Activated CD8-positive, alpha-beta memory T cell treated with anti-CD3 and anti-CD28 coated beads, Interleukin-2, amount 50 U/mL, for 24 hours (primary cell): Measurements from ENCODE around the gene LGALS7.
"Not testable (repeated sequence)": the region's sequence is repeated elsewhere in the genome, so short reads cannot be mapped to it uniquely, and the experiment has no call there.

Experiments
- DNase-seq: peaks from one replicate; pipeline ENCODE4 v3.0.0-alpha.2; 2020; ENCODE audit errors: extremely low read depth

The LGALS7 gene

DNA sequence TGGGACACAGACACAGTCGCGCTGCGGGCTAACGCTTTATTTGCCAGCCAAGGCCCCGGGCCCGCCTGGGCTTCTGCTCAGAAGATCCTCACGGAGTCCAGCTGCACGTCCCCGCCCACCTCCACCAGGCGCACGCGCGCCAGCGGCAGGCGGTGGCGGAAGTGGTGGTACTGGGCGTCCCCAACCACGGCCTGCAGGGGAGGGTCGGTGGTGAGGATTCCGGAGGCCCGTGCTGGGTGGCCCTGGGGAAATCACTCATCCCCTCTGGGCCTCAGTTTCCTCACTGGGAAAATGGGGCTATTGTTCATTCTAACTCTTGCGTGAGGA, 2.4 kb downstream of the LGALS7 start:
- DNase-seq, result not testable (repeated sequence)

DNA sequence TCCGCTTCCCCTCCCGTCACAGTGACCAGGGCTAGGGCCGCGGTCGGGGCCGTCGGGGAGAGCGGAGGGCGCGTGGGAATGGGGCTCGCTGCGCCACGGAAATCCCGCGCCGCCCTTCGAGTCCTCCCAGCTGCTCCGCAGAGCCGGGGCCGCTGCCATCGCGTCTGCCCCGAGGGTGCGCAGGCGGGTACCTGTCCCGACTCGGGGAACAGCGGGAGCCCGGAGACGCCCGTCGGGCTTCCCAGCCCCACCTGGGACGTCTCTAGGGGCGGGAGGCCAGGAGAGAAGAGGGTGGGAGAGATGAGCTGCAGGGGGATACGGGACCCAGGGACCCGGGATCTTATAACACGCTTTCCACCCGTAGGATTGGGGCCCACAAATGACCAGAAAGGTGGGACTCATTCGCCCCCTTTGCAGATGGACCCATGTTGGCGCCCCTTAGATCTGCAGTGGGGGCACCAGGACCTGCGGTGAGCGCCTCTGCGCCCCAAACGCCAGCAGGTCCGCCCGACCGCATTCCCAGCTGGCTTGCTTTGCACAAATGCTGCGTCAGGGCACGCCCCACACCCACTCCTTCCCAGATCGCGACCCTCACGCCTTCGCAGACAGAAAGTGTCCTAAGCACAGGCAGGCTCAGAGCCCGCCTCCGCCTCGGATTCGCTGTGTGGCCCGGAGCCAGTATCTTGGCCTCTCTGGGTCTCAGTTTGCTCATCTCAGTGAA, 2.9 kb downstream of the LGALS7 start:
- DNase-seq, result not testable (repeated sequence)

DNA sequence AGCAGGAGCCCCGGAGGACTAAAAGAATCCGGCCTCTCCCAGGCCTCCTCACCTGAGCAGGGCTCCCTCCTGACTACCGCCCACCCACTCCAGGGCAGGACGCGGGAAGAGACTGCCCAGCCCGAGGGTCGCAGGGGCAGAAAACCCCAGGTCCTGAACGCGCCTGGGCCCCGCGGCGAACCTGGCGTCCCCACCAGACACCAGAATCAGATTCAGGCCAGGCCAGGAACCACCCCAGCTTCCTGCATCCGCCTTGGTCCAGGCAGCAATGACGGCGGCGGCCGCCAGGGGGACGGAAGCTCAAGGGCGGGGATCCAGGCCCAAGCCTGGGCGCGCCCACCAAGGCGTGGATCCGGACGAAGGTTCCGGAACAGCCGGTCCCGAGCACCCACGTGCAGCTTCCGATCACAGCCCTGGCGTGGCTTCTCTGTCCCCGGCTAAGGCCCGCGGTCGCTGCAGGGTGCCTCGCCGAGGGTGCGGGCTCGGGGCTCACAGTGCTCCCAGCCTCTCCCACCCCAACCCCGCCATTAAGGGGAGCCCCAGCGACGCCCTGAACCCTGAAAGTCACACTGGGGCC, 3.6 kb downstream of the LGALS7 start:
- DNase-seq, result peak; percentile 59

DNA sequence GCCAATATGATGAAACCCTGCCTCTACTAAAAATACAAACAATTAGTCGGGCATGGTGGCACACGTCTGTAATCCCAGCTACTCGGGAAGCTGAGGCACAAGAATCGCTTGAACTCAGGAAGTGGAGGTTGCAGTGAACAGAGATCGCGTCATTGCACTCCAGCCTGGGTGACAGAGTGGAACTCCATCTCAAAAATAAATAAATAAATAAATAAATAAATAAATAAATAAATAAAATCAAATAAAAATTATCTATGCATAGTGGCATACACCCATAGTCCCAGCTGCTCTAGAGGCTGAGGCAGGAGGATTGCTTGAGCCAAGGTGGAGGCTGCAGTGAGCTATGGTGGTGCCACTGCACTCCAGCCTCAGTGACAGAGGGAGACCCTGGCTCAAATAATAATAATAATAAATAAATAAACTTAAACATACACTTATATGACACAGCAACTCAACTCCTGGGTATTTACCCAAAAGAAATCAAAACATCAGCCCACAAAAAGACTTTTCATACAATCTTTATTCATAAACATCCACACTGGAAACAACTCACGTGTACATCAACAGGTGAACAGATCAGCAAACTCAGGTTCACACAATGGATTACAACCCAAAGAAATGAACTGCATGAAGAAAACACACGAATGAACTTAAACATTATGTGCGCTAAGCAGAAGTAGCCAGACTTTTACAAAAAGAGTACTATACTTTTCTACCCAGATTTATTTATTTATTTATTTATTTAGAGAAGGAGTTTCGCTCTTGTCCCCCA, 6.9 kb downstream of the LGALS7 start:
- no peak for DNase-seq

DNA sequence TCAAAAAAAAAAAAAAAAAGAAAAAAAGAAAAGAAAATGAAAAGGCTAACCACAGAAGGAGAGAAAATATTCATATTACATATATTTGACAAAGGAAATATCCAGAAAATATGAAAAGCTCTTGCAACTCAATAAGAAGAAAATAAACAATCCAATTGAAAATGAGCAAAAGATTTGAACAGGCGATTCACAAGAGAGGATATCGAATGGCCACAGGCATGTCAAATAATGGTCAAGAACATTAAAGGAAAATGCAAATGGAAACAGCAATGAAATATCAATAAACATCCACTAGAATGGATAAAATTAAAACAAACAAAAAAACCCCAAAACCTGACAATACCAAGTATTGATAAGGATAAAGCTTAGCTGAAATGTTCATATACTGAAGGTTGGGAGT, 8.1 kb downstream of the LGALS7 start:
- no peak for DNase-seq

DNA sequence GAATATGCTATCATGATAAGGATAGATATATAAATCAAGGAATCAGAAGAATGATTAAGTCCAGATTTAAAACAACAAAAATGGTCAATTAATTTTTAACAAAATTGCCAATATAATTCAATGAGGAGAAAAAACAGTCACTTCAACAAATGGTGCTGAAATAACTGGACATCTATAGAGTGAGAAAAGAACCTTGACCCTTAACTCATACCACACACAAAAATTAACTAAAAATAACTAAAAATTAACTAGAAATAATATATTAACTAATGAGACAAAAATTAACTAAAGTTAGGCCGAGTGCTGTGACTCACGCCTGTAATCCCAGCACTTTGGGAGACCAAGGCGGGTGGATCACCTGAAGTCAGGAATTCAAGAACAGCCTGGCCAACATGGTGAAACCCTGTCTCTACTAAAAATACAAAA, 9.5 kb downstream of the LGALS7 start:
- DNase-seq, result no peak

DNA sequence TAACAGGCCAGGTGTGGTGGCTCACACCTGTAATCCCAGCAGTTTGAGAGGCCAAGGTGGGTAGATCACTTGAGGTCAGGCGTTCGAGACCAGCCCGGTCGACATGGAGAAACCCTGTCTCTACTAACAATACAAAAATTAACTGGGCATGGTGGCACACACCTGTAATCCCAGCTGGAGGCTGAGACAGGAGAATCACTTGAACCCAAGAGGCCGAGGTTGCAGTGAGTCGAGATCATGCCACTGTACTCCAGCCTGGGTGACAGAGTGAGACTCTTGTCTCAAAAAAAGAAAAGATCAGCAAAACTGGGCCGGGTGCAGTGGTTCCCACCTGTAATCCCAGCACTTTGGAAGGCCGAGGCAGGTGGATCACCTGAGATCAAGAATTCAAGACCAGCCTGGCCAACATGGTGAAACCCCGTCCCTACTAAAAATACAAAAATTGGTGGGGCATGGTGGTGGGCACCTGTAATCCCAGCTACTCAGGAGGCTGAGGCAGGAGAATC, 11.4 kb downstream of the LGALS7 start:
- DNase-seq, result not testable (repeated sequence)

DNA sequence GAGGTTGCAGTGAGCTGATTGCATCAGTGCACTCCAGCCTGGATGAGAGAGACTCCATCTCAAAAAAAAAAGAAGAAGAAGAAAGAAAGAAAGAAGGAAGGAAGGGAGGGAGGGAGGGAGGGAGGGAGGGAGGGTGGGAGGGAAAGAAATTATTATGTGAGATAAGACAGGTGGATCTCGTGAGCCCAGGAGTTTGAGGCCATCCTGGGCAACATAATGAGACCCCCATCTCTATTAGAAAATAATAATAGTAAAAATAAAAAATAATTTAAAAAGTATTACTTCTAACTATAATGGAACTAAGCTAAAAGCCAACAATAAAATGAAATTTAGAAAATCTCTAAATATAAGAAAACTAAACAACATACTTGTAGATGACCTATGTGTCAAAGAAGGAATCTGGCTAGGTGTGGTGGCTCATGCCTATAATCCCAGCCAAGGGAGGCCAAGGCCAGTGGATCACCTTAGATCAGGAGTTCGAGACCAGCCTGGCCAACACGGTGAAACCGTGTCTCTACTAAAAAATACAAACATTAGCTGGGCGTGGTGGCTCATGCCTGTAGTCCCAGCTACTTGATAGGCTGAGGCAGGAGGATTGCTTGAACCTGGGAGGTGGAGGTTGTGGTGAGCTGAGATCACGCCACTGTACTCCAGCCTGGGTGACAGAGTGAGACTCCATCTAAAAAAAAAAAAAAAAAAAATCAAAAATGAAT, 12.4 kb downstream of the LGALS7 start:
- DNase-seq, result not testable (repeated sequence)

DNA sequence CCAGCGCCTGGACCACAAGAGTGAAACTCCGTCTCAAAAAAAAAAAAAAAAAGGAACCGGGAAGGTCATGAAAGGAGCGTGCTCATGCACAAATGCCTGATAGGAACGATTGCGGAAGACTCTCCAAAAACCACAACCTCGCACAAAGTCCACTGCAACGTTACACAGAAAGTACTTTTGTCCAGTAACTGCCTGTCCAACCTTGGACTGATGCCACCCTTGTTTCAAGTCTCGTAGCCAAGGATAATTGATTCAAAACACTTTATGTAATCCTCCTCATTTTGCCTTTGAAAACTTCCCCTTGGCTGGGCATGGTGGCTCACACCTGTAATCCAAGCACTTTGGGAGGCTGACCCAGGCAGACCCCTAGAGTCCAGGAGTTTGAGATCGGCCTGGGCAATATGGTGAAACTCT, 13.7 kb downstream of the LGALS7 start:
- DNase-seq, result no peak

DNA sequence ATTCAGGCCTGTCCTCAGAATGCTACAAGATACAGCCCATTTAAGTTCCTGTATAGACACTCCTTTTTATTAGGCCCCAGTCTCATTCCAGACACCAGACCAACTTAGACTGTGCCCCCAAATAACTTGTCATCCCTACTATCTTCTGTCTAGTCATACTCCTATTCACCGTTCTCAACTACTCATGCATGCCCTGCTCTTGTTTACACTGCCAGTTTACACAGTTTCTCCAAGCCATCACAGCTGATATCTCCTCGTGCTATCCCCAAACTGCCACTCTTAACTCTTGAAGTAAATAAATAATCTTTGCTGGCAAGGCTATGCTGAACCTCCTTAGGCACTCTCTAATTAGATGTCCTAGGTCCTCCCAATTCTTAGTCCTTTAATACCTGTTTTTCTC, 19.1 kb downstream of the LGALS7 start:
- not testable (repeated sequence) for DNase-seq

DNA sequence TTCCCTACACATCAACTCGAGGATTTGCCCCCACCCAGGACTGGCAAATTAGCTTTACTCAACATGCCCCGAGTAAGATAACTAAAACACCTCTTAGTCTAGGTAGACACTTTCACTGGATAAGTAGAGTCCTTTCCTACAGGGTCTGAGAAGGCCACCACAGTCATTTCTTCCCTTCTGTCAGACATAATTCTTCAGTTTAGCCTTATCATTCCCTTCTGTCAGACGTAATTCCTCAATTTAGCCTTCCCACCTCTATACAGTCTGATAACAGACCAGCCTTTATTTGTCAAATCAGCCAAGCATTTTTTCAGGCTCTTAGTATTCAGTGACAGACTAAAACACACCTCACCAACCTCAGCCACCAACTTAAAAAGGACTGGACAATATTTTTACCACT, 19.5 kb downstream of the LGALS7 start:
- not testable (repeated sequence) for DNase-seq

DNA sequence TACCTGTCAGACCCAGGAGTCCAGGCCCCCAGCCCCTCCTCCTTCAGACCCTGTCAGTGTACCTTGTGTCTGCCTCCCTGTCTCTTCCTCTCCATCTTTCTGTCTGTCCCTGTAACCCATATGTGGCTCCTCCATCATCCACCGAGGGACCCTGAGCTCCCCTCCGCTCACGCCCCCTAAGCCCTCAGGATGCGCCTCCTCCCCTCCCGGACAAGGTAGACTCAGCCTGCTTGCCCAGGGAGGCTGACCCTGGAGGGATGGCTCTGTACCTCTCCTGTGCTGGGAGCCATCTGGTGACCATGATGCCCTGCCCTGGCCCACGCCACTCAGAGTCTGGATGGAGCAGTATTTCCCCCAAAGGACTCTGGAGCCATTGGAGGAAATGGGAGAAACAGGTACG, 28.0 kb downstream of the LGALS7 start:
- DNase-seq, result no peak

DNA sequence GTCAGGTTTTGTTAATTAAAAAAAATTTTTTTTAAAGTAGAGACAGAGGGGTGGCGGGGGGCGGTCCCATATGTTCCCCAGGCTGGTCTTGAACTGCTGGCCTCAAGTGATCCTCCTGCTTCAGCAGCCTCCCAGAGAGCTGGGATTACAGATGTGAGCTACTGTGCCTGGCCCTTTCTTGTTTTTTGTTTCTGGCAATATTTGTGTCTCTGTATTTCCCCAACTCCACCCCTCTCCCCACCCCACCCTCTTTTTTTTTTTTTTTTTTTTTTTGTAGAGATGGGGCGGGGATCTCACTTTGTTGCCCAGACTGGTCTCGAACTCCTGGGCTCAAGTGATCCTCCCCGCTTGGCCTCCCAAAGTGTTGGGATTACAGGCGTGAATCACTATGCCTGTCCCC, 28.4 kb downstream of the LGALS7 start:
- DNase-seq, result no peak

DNA sequence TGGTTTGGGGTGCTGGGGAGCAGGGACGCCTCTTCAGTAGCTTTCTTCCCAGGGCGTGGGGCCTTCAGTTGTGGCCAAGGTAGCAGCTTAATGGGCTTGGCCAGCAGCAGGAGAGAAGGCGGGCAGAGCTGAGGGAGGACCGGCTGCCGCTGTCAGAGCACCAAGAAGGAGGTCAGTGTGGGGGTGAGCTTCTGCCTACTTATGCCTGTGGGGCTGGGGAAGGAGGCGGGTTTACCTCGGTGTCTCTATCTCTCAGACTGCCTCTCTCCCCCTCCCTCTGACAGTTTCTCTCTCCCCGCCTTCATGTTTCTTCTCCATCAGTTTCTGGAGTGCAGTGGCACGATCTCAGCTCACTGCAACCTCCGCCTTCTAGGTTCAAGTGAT, 29.0 kb downstream of the LGALS7 start, which contains the start of gene CAPN12:
Gene CAPN12 (minus strand): TSS at position 177 of the 384 bp plus-strand sequence. CDS start 309 bp downstream, outside the sequence.
- DNase-seq, result no peak

DNA sequence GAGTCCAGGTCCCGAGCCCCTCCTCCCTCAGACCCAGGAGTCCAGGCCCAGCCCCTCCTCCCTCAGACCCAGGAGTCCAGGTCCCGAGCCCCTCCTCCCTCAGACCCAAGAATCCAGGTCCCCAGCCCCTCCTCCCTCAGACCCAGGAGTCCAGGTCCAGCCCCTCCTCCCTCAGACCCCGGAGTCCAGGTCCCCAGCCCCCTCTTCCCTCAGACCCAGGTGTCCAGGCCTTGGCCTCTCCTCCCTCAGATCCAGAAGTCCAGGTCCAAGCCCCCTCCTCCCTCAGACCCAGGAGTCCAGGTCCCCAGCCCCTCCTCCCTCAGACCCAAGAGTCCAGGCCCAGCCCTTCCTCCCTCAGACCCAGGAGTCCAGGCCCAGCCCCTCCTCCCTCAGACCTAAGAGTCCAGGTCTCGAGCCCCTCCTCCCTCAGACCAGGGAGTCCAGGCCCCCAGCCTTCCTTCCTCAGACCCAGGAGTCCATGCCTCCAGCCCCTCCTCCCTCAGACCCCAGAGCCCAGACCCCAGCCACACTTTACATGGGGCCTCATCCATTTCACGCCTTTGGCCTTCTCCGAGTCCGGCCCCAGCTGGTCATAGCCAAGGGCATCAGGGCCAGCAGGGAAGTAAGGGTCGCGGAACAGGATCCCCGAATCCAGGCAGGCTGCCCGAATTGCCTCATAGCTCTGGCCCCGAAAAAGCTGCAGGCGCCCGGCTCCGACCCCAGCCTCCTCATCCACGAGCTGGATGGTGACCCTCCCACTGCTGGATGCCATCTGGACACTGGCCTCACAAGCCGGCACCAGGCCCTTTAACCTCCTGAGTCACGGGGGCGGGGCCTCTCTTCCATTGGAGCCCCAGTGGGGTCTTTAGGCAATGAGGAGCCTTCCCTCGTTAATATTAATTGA, 29.7 kb downstream of the LGALS7 start:
- no peak for DNase-seq

DNA sequence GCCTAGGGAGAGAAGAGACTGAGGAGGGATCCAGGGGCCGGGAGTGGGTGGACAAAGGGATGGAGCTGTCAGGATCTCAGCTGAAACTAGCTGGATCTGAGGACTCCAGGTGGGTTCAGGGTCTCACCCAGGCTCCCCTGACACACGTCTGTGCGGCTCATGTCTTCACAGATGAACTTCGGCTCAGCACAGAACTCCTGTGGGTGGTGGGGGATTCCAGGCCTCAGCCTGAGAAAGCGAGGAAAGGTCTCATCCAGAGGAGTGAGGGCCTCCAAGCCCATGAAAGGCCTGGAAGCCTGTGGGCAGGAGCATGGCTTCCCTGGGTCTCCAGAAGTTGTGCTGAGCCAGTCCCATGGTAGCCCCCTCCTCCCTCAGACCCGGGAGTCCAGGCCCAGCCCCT, 30.4 kb downstream of the LGALS7 start:
- DNase-seq, result no peak

DNA sequence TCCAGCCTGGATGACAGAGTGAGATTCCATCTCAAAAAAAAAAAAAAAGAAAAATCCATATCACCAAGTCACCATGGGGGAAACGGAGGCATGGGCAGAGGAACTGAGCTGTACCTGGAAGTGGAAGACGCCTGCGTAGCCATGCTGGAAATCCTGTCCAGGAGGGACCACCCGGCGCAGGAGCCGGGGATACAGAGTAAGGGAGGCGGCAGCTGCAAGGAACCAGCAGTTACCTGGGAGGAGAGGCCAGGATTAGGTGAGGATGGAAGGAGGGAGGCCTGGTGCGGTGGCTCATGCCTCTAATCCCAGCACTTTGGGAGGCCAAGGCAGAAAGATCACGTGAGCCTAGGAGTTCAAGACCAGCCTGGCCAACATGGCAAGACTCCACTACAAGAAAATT, 31.0 kb downstream of the LGALS7 start:
- no peak for DNase-seq

DNA sequence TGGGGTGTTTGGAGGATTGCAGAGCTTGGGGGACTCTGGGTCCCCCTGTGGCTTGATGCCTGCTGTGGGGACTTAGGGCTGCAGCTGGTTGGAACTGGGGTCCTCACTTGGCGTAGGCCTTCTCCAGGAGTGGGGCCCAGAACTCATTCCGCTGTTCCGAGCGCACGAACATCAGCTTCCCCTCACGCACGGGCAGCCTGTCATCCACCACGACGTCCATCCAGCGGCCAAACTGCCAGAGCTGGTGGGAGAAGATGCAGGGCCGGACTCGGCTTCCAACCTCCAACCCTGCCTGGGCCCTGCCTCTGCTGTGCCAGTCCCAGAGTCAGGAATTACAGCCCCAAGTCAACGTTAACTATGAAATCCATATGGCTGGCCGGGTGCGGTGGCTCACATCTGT, 31.6 kb downstream of the LGALS7 start:
- DNase-seq, result no peak

DNA sequence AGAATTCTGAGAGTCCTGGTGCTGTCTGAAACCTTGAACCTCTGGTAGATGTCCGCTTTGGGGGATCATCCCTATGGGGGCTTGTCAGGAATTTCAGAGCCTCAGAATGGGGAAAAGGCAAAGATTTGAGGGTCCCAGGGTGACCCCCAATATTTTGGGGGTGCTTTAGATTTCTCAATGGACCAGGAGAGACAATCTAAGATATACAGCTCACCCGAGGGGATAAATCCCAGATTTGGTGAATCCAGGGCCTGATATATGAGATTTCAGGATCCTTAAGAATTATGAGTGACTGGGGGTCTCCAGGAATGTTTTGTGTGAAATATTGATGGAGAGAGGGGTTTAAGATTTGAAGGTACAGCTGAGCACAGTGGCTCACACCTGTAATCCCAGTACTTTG, 32.4 kb downstream of the LGALS7 start:
- DNase-seq, result no peak

DNA sequence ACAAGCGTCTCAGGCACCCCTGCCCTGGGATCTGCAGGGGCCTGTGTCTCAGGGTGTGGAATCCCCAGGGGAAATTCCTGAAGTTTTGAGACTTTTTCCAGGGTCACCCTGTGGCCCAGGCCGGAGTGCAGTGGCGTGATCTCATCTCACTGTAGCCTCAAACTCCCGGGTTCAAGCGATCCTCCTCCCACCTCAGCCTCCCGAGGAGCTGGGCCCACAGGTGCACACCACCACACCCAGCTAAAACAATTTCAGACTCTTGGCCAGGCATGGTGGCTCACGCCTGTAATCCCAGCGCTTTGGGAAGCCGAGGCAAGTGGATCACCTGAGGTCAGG, 33.1 kb downstream of the LGALS7 start:
- no peak for DNase-seq
